Activated T-helper 9 cell treated with anti-CD3 and anti-CD28 coated beads, Interleukin-2, amount 50 U/mL, for 16 hours (primary cell): Measurements from ENCODE around the gene RALGAPB.
"Not testable (repeated sequence)": the region's sequence is repeated elsewhere in the genome, so short reads cannot be mapped to it uniquely, and the experiment has no call there.

Experiments
- DNase-seq: peaks from one replicate; pipeline ENCODE4 v3.0.0-alpha.2; 2020; ENCODE audit warnings: low read depth

Gene RALGAPB

DNA sequence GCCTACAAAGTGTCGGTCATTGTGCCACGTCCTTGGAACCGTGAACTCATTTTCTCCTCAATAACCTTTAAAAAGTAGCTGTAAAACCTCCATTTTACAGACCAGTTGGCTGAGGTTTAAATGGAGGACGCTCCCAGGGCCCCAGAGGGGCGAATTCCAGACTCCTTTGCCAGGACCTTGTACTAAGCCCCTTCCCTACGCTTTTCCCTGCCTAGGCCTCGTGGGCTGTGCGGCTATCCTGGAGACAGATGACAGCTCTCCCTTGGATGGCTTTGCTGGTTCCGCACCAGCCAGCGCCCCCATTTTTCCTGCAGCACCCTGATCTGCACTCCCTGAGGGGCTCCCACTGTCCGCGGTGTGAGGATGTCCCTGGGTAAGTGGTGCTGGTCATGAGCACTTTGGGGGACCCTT, 25.4 kb upstream of the RALGAPB start:
- DNase-seq: no peak

DNA sequence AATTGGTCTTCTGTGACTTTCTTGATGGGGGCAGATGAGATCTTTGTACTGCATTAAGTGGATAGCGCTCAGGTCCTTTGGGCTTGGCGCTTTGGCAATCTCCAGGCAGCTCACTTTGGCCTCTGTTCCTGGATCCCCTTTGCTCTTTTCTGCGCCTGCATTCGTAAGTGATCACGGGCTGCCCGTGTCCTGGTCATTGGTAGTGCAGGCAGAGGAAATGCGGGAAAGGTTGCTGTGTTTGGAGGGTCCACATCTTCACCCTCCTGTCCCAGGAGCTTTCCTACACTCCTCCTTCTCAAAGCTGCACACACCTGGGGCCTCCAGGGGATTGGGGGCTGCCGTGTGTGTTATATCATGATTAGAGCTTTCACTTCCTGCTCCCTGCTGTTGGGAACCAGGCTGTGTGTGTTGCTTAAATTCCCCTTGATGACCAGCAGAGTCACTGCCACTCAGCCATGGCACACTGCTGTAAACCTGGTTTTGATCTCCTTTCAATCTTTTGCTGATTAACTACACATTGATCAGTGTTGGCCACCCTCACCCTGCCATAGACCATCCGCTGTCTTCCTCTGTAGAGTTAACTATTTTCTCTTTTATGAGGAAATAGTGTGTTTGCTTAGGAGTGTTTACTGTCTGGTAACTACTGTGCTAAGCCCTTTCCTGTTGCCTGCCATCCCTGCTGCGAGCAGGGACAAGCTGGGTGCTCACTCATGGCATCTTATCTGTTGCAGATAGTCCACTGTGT, 24.5 kb upstream of the RALGAPB start:
- no peak for DNase-seq

DNA sequence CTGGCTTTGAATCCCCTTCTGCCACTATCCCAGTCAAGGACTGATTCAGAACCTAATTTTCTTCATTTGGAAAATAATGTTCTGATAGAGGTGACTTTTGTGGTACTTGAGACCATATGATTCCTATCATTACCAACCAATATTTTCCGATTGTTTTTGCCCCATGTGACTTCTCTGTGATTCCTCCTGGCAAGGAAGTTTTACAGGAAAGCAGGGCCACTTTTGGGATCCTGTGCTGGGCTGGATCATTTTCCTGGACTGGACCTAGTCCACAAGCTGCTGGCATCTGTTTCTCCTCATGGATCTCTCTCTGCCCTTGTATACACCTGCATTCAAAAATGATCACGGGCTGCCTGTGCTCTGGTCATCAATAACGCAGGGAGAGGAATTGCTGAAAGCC, 23.6 kb upstream of the RALGAPB start:
- no peak for DNase-seq

DNA sequence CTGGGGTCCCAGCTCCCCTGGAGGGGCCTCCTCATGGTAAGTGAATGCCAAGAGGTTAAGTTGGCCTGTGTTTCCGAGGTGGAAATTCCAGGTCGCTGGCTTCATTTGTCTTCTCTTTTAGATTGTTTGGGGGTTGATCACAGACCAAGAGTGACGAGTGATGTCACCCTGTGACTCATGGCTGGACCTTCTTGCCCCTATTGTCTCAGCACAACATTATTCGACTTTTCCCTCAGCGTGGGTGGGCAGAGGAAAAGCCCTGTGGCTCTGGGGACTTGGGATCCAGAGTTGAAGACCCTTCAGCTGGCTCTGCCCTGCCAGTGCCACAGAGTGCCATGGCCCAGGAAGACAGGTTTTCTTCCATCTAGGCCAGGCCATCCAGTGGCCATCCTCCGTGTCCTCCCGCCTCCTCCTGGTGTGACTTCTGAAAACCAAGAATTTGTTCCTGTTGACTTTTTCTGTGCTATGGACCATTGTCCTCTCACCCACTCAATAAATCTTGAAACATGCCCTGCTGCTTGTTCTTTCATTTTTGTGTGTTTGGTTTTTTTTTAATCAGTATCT, 22.1 kb upstream of the RALGAPB start:
- no peak for DNase-seq

DNA sequence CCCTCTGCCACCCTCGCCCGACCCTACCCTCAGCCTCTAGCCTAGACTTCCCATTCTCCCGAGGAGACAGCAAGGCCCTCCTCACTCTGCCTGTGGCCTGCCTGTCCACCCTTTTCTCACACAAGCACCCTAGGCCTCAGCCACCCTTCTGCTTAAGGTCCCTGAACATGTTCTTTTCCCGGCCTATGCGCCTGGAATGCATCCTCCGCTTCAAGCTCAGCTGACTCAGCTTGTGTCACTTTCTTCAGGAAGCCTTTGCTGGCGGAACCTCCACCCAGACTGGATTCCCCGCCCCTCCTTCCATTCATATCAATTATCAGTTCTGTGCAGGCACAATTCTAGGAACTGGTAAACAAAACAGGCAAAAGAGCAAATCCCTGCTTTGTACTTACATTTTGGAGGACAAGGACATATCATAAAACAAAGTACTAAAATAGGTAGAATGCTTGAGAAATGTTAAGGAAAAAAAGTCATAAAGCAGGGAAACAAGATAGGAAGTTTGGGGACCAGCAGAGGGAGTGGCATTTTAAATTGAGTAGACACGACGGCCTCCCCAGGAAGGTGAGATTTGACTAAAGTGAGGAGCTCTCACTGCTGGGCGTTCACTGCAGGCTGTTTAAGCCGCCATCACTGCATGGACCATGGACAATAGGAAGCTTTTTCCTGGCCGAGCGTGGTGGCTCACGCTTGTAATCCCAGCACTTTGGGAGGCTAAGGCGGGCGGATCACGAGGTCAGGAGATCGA, 19.6 kb upstream of the RALGAPB start:
- DNase-seq: no peak

DNA sequence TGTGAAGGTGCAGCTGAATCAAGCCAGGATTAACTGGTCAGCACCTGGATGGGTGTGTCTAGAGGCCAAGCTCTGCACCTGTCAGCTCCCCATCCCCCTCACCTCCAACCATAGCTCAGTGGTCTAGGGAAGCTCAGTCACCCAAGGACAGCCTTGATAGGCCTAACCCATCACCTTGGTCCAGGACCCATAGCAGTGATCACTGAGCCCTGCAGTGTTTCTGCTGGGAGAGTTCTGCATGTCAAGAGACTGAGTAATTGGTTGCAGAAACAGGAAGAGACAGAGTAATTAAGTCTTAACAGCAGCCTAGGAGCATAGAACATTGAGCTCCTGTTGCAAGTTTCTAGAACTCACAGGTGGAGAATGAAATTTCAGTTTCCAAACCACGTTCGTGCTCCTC, 18.7 kb upstream of the RALGAPB start:
- no peak for DNase-seq

DNA sequence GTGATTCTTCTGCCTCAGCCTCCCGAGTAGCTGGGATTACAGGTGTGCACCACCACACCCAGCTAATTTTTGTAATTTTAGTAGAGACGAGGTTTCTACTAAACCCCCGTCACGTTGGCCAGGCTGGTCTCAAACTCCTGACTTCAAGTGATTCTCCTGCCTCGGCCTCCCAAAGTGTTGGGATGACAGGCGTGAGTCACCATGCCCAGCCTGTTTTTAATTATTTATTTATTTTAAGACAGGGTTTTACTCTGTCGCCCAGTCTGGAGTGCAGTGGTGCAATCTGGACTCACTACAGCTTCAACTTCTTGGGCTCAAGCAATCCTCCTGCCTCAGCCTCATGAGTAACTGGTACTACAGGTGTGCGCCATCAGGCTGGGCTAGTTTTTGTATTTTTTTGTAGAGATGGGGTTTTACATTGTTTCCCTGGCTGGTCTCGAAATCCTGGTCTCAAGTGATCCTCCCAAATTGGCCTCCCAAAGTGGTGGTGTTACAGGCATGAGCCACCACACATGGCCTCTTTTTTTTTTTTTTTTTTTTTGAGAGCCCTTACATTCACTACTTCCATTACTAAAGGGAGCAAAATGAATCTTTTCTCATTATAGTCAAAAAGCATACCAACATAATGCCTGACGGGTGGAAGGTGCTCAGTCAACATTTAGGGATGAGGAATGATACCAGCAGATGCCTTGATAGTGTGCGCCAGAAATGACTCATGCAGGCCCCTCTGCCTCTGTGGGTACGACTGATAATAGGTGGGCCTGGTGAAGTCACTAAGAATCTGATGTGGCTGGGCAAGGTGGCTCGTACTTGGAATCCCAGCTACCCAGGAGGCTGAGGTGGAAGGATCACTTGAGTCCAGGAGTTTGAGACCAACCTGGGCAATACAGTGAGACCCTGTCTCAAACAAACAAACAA, 17.8 kb upstream of the RALGAPB start:
- no peak for DNase-seq

DNA sequence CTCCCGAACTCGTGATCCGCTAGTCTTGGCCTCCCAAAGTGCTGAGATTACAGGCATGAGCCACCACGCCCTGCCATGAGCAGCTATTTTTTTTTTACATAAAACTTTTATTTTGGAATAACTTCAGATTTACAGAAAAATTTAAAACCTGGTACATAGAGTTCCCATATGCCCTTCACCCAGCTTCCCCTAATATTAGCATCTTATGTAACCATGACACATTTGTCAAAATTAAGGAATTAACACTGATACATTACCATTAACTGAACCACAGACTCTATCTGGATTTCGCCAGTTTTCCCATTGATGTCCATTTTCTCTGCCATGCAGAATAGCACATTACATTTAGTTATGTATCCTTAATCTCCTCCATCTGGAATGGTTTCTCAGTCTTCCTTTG, 14.3 kb upstream of the RALGAPB start:
- no peak for DNase-seq

DNA sequence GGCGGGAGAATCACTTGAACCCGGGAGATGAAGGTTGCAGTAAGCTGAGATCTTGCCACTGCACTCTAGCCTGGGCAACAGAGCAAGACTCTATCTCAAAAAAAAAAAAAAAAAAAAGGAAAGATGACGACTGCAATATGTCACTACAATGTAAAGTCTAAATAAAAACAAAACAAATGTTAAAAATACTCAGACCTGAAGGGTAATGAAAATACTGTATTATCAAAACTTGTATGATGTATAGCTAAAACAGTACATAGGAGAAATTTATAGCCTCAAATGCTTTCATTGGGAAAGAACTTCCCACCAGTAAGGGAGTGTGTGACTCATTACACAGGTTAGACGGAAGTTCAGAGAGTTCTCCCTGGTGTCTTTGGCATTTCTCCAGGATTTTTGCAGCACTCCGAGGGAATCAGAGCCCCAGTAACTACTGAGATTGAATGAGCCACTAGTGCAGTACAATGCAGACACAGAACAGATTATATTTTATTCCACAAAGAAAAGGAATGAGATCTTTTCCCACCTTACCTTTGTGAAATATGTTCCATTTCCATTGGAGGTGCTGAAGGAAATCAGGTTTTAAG, 12.5 kb upstream of the RALGAPB start:
- DNase-seq: no peak

DNA sequence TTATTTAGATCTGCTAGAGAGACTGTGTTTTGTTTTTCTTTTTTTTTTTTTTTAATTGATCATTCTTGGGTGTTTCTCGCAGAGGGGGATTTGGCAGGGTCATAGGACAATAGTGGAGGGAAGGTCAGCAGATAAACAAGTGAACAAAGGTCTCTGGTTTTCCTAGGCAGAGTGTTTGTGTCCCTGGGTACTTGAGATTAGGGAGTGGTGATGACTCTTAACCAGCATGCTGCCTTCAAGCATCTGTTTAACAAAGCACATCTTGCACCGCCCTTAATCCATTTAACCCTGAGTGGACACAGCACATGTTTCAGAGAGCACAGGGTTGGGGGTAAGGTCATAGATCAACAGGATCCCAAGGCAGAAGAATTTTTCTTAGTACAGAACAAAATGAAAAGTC, 12.0 kb upstream of the RALGAPB start:
- not testable (repeated sequence) for DNase-seq

DNA sequence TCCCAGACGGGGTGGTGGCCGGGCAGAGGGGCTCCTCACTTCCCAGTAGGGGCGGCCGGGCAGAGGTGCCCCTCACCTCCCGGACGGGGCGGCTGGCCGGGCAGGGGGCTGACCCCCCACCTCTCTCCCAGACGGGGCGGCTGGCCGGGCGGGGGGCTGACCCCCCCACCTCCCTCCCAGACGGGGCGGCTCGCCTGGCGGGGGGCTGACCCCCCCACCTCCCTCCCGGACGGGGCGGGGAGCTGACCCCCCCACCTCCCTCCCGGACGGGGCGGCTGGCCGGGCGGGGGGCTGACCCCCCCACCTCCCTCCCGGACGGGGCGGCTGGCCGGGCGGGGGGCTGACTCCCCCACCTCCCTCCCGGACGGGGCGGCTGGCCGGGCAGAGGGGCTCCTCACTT, 11.5 kb upstream of the RALGAPB start:
- not testable (repeated sequence) for DNase-seq

DNA sequence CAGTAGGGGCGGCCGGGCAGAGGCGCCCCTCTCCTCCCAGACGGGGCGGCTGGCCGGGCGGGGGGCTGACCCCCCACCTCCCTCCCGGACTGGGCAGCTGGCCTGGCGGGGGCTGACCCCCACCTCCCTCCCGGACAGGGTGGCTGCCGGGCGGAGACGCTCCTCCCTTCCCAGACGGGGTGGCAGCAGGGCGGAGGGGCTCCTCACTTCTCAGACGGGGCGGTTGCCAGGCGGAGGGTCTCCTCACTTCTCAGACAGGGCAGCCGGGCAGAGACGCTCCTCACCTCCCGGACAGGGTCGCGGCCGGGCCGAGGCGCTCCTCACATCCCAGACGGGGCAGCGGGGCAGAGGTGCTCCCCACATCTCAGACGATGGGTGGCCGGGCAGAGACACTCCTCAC, 11.1 kb upstream of the RALGAPB start:
- DNase-seq: not testable (repeated sequence)

DNA sequence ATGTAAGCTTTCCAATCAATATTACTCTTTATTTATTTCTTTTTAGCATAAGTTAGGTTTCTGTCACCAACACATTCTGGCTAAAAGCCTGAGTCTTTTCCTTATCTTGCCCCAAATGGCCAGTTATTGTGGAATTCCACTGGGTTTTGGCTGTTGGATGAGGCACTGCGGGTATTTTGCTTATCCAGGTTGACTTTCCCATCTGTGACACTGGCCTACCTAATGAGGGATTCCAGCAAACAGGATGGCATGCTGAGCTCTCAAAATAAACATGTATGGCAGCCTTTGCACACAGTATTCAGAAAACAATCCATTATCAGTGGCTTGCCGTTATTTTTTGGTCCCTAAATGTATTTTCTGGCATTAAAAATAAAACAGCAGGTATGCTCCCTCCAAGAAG, 6.5 kb upstream of the RALGAPB start:
- DNase-seq: no peak

DNA sequence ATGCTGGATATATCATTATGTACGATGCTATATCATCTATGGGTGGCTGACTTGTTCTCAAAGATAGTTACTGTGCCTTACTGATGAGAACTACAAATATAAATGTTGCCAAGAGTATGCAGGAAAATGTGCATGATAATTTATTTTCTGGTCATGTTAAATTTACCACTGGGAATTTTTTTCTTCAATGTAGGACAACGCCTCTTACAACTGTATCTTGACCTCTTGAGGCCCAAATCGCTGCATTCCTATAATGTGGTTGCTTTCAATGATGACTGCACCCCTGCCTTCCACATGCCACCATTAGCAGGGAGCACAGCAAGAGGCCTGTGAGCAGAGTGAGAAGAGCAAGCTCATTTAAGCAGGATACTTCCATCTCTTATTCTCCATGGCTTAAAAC, 5.7 kb upstream of the RALGAPB start:
- DNase-seq: no peak

DNA sequence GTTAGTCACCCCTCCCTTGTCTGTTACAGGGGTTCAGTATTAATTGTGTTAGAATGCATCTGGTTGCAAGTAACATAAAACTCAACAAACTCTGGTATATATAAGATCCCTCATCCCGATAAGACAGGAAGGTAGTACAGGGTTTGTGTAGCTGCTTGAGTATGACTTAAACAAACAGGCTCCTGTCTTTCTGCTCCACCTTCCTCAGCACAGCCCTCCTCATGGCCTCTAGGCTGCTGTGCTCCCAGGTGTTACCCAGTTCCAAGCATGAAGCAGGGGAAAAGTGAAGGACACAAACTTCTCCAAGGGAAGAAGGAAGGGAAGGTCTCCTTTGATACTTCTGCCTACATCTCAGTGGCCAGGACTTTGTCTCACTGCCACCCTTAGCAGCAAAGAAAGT, 1.4 kb upstream of the RALGAPB start:
- DNase-seq: no peak

DNA sequence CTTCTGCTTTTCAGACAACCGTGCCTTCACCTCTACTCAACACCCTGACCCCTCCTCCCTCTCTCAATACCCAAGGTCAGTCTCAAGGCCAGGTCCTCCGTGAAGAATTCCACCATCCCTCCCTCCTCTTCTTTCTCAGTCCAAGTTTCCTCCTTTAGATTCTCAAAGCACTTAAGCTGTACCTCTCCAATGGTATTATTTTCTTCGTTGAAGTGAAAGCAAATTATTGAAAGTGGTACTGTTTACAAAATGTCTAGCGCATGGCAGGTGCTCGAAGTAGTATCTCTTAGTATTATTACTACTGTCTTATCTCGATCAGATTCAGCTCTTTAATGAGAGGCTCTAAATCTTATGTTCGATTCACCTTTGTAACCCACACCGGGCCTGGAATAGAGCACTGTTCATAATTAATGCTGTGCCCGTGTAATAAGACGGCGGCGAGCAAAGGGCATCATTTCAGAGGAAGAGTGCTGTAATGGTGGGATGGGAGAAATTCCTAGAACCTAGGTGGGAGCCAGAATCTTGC, 593 bp upstream of the RALGAPB start:
- no peak for DNase-seq

DNA sequence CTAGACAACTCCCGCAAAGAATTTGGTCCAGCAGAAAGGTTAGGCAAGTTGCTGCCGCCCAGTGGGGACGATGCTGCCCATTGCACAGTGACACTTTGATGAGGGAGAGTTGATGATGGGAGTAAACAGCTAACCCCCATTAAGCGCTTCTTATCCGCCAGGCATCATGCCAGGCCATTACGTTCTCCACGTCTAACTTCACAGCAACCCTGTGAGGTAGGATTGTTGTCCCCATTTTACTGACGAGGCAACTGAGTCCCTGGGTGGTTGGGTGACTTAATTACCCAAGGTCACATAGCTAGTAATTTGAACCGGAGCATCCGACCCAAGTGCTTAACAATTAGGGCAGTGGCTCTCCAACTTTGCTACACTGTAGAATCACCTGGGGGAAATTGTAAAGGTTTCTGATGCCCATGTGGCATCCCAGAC, 738 bp downstream of the RALGAPB start:
- DNase-seq: no peak

DNA sequence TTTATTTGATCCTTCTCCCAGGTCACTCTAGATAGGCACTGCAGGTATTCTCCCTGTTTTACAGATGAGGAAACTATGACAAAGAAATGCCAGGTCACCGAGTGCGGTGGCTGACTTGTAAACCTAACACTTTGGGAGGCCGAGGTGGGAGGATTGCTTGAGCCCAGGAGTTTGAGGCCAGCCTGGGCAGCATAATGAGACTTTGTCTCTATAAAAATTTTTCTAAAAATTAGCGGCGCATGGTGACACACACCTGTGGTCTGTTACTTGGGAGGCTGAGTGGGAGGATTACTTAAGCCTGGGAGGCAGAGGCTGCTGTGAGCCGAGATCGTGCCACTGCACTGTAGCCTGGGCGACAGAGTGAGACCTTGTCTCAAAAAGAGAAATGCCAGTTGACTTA, 5.1 kb downstream of the RALGAPB start:
- no peak for DNase-seq

DNA sequence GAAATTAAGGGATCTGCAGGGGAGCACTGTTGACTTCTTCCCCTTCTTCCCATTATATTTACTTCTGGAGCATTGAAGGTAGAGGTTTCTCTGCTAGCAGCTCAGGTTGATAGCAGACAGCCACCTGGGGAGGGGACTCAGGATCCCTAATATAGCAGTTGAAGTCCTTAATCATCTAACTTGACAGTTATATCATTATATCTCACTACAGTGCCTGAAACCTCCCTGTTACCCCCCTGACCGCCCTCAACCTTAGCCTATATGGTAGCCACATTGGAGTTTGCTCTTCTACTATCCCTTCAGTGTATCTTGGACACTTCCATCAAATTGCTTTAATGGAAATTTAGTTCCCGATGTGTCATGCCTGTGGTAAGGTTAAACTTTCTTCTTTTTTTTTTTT, 7.0 kb downstream of the RALGAPB start:
- no peak for DNase-seq

DNA sequence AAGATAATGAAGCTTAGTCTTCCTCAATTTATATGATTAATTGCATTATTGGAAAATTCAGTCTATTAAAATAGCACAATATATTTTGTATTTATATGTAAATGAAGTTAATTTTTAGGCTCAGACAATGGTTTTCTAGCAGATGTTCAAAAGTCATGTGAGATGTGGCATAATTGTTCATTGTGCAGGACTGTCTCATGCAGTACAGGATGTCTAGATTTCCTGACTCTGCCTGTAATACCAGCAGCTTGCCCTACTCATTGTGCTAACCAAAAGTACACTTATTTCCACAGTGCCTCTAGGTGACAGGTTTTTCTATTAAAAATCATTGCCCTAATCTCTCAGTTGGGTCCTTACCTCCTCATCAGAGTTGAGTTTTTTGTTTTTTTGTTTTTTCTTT, 12.4 kb downstream of the RALGAPB start:
- no peak for DNase-seq

DNA sequence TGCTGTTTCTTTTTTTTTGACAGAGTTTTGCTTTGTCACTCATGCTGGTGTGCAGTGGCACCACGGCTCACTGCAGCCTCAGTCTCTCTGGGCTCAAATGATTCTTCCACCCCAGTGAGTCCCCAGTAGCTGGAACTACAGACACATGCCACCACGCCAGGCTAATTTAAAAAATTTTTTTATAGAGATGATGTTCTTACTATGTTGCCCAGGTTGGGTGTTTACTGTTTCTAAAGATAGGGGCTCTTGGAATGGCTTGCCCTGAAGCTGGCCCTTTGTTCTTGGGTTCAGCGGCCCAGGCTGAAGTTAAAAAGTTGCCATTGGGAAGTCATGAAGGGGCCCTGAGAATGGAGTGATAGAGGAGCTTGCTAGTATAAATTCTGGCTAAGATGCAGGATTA, 16.5 kb downstream of the RALGAPB start:
- DNase-seq: no peak
